GM20000 (cell line): ENCODE data around the gene KIFBP.

Source experiments
- DNase-seq: peaks from one replicate; pipeline ENCODE4 v3.0.0; 2012; ENCODE audit warnings: low spot score
- TF ChIP-seq, protein P1 (sequence below): IDR thresholded peaks from 2 replicates; pipeline ENCODE4 v1.5.1; 2012; ENCODE audit warnings: mild to moderate bottlenecking, control low read depth; ENCODE audit errors: extremely low read depth, missing control alignments

KIFBP gene

DNA sequence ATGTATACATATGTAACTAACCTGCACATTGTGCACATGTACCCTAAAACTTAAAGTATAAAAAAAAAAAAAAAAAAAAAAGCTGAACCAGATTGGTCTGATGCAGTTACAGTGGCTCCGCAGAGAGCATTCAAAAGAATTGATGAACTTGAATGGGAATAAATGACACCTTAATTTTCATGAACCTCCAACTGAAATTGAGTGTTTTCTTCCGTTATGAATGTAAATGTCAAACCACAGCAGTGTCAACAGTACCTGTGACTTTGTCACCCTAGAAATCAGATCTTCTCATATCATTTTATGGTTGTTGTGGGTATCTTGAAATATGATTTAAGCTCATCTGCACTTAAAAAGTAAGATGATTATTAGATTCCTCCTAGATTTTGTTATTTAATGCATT is 66.6 kb downstream of the KIFBP start:
- no peak for DNase-seq
- TF ChIP-seq, protein P1, sequence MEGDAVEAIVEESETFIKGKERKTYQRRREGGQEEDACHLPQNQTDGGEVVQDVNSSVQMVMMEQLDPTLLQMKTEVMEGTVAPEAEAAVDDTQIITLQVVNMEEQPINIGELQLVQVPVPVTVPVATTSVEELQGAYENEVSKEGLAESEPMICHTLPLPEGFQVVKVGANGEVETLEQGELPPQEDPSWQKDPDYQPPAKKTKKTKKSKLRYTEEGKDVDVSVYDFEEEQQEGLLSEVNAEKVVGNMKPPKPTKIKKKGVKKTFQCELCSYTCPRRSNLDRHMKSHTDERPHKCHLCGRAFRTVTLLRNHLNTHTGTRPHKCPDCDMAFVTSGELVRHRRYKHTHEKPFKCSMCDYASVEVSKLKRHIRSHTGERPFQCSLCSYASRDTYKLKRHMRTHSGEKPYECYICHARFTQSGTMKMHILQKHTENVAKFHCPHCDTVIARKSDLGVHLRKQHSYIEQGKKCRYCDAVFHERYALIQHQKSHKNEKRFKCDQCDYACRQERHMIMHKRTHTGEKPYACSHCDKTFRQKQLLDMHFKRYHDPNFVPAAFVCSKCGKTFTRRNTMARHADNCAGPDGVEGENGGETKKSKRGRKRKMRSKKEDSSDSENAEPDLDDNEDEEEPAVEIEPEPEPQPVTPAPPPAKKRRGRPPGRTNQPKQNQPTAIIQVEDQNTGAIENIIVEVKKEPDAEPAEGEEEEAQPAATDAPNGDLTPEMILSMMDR: no peak

DNA sequence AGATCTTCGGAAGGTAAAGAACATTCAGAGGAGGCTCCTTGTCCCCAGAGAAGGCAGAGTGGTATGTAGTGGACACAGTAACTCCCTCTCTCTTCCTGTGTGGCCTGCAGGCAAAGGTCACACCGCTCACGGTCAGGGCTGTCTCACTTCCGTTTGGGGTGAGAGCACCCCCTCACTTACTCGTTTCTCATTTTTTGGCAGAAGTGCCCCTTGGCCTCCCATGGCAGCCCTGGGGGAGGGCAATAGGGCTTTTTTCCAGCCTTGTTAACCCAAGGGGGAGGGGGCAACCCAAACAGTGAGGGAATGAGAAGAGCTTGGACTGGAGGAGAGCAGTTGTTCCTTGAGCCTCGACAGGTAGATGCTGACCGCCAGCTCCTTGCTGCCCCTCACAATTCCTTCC is 67.5 kb downstream of the KIFBP start:
- no peak for DNase-seq
- TF ChIP-seq, protein P1: no peak

GRCh38 chr10:69056536-69057260 is 68.1 kb downstream of the KIFBP start:
- no peak for DNase-seq
- TF ChIP-seq, protein P1: no peak

DNA sequence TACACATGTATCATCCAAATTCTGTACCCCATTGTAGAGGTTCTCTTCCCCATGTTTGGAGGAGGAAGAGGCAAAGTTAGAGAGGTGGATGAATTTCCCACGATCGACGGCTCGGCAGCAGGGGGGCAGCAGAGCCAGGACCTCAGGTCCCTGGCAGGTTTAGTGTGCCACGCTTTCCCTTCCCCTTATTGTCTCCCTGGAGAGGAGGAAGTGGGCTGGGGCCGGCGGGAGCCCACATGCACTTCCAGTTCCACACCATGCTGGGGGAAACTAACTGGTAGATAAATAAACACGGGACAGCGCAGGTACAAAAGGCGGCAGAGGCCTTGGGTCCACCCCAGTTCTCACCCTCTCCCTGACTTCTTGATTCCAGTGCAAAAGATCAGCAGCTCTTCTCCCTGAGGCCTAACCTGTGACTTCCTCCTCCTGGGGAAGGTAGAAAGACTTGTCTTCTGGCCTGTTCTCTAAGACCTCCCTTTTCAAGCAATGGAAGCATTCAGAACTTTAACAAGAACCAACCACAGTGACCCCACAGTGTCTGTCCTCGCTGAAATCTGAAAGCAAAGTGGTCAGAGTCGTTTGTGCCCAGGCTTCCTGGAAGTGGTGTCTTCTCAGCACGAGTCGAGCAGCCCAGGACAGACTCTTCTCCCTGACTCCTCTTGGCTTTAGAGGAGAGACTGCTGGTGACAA is 68.8 kb downstream of the KIFBP start:
- TF ChIP-seq, protein P1: no peak
- DNase-seq: no peak

DNA sequence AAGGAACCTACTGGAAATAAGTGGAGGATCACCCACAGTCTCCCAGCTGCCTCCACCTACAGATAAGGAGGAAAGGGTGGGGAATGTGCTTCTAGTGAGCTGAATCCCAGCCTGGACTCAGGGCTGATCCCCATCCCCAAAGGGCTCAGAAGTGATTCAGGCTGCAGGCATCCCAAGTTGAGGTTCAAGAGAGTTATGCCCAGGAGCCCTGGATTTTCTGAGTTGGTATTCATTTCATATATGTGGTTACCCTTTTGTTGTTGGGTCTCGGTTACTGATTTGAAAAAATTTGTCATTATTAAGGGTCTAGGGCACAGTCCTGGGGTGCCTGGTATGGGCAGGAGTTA is 69.3 kb downstream of the KIFBP start:
- no peak for DNase-seq
- TF ChIP-seq, protein P1: no peak

- no peak for DNase-seq
- TF ChIP-seq, protein P1: no peak
Measured at GRCh38 chr10:69060127-69060798, 71.7 kb downstream of the KIFBP start.
